Measurements from ENCODE around the gene TBC1D1. TPM values are rescaled to one million over a fixed set of nuclear protein-coding genes. Genes with fewer than 3 reads are reported as not detected.

The TBC1D1 gene
- total RNA-seq, 1 donor, result 66.6 TPM

- Histone ChIP-seq H3K27me3 (ENCODE audit: insufficient read depth, low read length) (peaks cover 21% of the 10 kb centered on the region), H3K9me3 (ENCODE audit: low read depth, low read length) (no peaks in the 10 kb centered on the region), H3K27ac (ENCODE audit: low read depth, low read length) (no peak overlapping the region), H2AFZ (ENCODE audit: low read length) (no peak overlapping the region), H3K36me3 (ENCODE audit: insufficient read depth, low read length) (no peaks in the 10 kb centered on the region), H4K20me1 (ENCODE audit: insufficient read depth, low read length) (no peaks in the 10 kb centered on the region), H3K4me3 (ENCODE audit: insufficient read depth, low read length) (no peak overlapping the region), H3K79me2 (ENCODE audit: insufficient read depth, low read length) (no peaks in the 10 kb centered on the region), H3K4me1 (ENCODE audit: insufficient read depth, low read length) (no peaks in the 10 kb centered on the region), H3K4me2 (ENCODE audit: insufficient read depth, low read length) (no peak overlapping the region)
- TF ChIP-seq, protein P1, sequence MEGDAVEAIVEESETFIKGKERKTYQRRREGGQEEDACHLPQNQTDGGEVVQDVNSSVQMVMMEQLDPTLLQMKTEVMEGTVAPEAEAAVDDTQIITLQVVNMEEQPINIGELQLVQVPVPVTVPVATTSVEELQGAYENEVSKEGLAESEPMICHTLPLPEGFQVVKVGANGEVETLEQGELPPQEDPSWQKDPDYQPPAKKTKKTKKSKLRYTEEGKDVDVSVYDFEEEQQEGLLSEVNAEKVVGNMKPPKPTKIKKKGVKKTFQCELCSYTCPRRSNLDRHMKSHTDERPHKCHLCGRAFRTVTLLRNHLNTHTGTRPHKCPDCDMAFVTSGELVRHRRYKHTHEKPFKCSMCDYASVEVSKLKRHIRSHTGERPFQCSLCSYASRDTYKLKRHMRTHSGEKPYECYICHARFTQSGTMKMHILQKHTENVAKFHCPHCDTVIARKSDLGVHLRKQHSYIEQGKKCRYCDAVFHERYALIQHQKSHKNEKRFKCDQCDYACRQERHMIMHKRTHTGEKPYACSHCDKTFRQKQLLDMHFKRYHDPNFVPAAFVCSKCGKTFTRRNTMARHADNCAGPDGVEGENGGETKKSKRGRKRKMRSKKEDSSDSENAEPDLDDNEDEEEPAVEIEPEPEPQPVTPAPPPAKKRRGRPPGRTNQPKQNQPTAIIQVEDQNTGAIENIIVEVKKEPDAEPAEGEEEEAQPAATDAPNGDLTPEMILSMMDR (IDR thresholded peaks at IDR 0.05; ENCODE audit: extremely low read depth, low read depth, low read length), result no peak
- DNase-seq (ENCODE audit: insufficient read length, low spot score, missing footprints), result no peak
Measured at GRCh38 chr4:37896206-37896860, 5.4 kb downstream of the TBC1D1 start.

DNA sequence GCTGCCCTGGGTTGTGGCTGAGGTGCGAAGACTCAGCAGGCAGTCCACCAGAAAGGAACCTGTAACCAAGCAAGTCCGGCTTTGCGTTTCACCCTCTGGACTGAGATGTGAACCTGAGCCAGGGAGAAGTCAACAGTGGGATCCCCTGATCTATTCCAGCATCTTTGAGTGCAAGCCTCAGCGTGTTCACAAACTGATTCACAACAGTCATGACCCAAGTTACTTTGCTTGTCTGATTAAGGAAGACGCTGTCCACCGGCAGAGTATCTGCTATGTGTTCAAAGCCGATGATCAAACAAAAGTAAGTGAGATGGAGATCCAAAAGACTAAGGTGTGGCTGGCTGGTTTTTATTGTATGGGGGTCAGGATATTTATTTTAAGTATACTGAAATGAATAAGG lies 11.3 kb downstream of the TBC1D1 start:
- Histone ChIP-seq H4K20me1 (ENCODE audit: insufficient read depth, low read length) (no peaks in the 10 kb centered on the region), H3K27ac (ENCODE audit: low read depth, low read length) (no peak overlapping the region), H3K4me2 (ENCODE audit: insufficient read depth, low read length) (no peak overlapping the region), H2AFZ (ENCODE audit: low read length) (no peak overlapping the region), H3K4me1 (ENCODE audit: insufficient read depth, low read length) (no peaks in the 10 kb centered on the region), H3K4me3 (ENCODE audit: insufficient read depth, low read length) (no peak overlapping the region), H3K79me2 (ENCODE audit: insufficient read depth, low read length) (no peaks in the 10 kb centered on the region), H3K27me3 (ENCODE audit: insufficient read depth, low read length) (peaks cover 4% of the 10 kb centered on the region), H3K9me3 (ENCODE audit: low read depth, low read length) (no peaks in the 10 kb centered on the region), H3K36me3 (ENCODE audit: insufficient read depth, low read length) (no peaks in the 10 kb centered on the region)
- no peak for DNase-seq (ENCODE audit: insufficient read length, low spot score, missing footprints)
- TF ChIP-seq, protein P1 (IDR thresholded peaks at IDR 0.05; ENCODE audit: extremely low read depth, low read depth, low read length), result no peak

- Histone ChIP-seq H3K79me2 (ENCODE audit: insufficient read depth, low read length) (no peaks in the 10 kb centered on the region), H3K4me1 (ENCODE audit: insufficient read depth, low read length) (no peaks in the 10 kb centered on the region), H4K20me1 (ENCODE audit: insufficient read depth, low read length) (no peaks in the 10 kb centered on the region), H2AFZ (ENCODE audit: low read length) (no peak overlapping the region), H3K27ac (ENCODE audit: low read depth, low read length) (no peak overlapping the region), H3K9me3 (ENCODE audit: low read depth, low read length) (no peaks in the 10 kb centered on the region), H3K27me3 (ENCODE audit: insufficient read depth, low read length) (no peaks in the 10 kb centered on the region), H3K4me3 (ENCODE audit: insufficient read depth, low read length) (no peak overlapping the region), H3K36me3 (ENCODE audit: insufficient read depth, low read length) (no peaks in the 10 kb centered on the region), H3K4me2 (ENCODE audit: insufficient read depth, low read length) (no peak overlapping the region)
- DNase-seq (ENCODE audit: insufficient read length, low spot score, missing footprints), result no peak
- TF ChIP-seq, protein P1 (IDR thresholded peaks at IDR 0.05; ENCODE audit: extremely low read depth, low read depth, low read length), result no peak
Measured at GRCh38 chr4:37902738-37903693, 12.1 kb downstream of the TBC1D1 start.

GRCh38 chr4:37903901-37904300 lies 13.0 kb downstream of the TBC1D1 start:
- TF ChIP-seq, protein P1 (IDR thresholded peaks at IDR 0.05; ENCODE audit: extremely low read depth, low read depth, low read length), result no peak
- no peaks in the 10 kb centered on the region for H4K20me1 ChIP-seq (ENCODE audit: insufficient read depth, low read length)
- H3K27me3 ChIP-seq (ENCODE audit: insufficient read depth, low read length), result no peaks in the 10 kb centered on the region
- H3K36me3 ChIP-seq (ENCODE audit: insufficient read depth, low read length), result no peaks in the 10 kb centered on the region
- H3K27ac ChIP-seq (ENCODE audit: low read depth, low read length), result no peak overlapping the region
- H2AFZ ChIP-seq (ENCODE audit: low read length), result no peak overlapping the region
- H3K4me3 ChIP-seq (ENCODE audit: insufficient read depth, low read length), result no peak overlapping the region
- no peaks in the 10 kb centered on the region for H3K79me2 ChIP-seq (ENCODE audit: insufficient read depth, low read length)
- peaks cover 6% of the 10 kb centered on the region for H3K4me1 ChIP-seq (ENCODE audit: insufficient read depth, low read length)
- no peaks in the 10 kb centered on the region for H3K9me3 ChIP-seq (ENCODE audit: low read depth, low read length)
- no peak overlapping the region for H3K4me2 ChIP-seq (ENCODE audit: insufficient read depth, low read length)
- no peak for DNase-seq (ENCODE audit: insufficient read length, low spot score, missing footprints)

All from osteoblast (primary cell).